HG03175 (cell line): Measurements from ENCODE around the gene ADAR.
A peak's percentile ranks its signal among the peaks of the same experiment; 100 is the strongest.
"Not testable (repeated sequence)": the region's sequence is repeated elsewhere in the genome, so short reads cannot be mapped to it uniquely, and the experiment has no call there.

Experiments used
- ATAC-seq: cut with Tn5 transposase; IDR thresholded peaks from one replicate; pipeline ENCODE4 v1.9.1; 2021; ENCODE audit warnings: mild to moderate bottlenecking, moderate library complexity; ENCODE audit not compliant: unreplicated experiment

The ADAR gene, protein sequence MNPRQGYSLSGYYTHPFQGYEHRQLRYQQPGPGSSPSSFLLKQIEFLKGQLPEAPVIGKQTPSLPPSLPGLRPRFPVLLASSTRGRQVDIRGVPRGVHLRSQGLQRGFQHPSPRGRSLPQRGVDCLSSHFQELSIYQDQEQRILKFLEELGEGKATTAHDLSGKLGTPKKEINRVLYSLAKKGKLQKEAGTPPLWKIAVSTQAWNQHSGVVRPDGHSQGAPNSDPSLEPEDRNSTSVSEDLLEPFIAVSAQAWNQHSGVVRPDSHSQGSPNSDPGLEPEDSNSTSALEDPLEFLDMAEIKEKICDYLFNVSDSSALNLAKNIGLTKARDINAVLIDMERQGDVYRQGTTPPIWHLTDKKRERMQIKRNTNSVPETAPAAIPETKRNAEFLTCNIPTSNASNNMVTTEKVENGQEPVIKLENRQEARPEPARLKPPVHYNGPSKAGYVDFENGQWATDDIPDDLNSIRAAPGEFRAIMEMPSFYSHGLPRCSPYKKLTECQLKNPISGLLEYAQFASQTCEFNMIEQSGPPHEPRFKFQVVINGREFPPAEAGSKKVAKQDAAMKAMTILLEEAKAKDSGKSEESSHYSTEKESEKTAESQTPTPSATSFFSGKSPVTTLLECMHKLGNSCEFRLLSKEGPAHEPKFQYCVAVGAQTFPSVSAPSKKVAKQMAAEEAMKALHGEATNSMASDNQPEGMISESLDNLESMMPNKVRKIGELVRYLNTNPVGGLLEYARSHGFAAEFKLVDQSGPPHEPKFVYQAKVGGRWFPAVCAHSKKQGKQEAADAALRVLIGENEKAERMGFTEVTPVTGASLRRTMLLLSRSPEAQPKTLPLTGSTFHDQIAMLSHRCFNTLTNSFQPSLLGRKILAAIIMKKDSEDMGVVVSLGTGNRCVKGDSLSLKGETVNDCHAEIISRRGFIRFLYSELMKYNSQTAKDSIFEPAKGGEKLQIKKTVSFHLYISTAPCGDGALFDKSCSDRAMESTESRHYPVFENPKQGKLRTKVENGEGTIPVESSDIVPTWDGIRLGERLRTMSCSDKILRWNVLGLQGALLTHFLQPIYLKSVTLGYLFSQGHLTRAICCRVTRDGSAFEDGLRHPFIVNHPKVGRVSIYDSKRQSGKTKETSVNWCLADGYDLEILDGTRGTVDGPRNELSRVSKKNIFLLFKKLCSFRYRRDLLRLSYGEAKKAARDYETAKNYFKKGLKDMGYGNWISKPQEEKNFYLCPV

DNA sequence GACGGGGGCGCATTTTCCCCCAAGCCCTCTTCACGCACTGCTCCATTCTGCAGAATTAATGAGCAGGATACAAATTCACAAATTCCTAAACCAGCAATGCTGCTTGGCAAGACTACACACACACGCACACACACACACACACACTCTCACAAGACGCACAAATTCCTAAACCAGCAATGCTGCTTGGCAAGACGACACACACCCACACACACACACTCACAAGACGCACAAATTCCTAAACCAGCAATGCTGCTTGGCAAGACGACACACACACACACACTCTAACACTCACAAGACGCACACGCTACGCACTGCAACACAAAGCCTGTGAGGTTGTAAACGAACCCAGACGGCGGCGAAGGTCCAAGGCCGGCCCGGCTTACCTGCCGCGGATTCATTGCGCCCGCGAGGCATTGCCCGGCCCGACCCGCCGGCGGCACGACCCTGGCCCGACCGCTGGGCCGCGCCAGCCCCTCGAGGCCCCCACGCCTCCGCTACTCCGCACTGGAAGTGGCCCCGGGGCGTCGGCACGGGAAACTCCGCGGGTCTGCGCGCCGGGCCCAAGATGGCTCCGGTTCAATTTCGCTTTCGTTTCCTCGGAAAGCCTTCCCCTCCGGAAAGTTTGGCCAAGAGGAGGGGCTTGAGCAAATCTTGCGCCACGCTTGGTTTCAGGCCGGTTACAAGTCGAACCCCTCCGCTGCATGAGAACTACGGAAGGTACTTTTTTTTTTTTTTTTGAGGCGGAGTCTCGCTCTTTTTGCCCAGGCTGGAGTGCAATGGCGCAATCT, at the start of gene ADAR:
Gene ADAR (minus strand): TSS at position 578 of the 788 bp plus-strand sequence. CDS start 180 bp downstream, at position 398.
- ATAC-seq: peak; percentile 76

- ATAC-seq: no peak
Measured at GRCh38 chr1:154657556-154657955, 49.6 kb upstream of the ADAR start.

- ATAC-seq: no peak
Measured at GRCh38 chr1:154652893-154653292, 44.9 kb upstream of the ADAR start.

DNA sequence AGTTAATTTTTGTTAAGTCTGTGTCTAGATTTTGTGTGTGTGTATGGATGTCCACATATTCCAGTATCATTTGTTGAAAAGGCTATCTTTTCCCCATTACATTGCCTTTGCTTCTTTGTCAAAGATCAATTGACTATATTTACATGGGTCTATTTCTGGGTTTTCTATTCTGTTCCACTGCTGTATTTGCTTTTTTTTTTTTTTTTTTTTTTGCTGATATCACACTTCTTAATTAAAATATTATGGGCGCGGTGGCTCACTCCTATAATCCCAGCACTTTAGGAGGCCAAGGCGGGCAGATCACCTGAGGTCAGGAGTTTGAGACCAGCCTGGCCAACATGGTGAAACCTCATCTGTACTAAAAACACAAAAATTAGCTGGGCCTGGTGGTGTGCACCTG, 36.7 kb upstream of the ADAR start:
- not testable (repeated sequence) for ATAC-seq

DNA sequence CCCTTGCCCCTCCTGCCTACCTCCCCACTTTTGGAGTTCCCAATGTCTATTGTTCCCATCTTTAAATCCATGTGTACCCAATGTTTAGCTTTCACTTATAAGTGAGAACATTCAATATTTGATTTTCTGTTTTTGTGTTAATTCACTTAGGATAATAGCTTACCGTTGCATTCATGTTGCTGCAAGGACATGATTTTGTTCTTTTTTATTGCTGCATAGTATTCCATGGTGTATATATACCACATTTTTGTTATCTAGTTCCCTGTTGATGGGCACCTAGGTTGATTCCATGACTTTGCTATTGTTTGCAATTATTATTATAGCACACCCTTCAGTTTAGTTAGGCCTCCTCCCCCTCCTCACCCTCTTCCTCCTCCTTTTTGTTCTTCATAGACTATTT, 33.5 kb upstream of the ADAR start:
- ATAC-seq: no peak

GRCh38 chr1:154639876-154640275, 31.9 kb upstream of the ADAR start:
- no peak for ATAC-seq

DNA sequence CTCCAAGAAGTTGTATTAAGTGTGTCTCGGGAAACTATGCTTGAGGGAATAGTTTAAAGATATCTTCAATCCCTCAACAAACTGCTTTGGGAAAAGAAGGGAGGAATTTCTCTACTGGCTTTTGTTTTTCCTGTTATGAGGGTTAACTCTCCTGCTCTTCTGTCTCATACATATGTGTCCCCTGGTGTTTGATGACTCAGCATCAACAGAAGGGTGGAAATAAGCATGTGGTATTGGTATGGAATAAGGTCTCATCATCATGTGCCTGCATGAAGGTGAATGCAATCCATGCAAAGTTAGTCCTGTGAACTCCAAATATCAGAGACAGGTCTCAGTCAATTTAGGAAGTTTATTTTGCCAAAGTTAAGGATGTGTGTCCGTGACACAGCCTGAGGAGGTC, 27.2 kb upstream of the ADAR start:
- ATAC-seq: no peak

GRCh38 chr1:154629675-154630073, 21.7 kb upstream of the ADAR start:
- ATAC-seq: no peak

DNA sequence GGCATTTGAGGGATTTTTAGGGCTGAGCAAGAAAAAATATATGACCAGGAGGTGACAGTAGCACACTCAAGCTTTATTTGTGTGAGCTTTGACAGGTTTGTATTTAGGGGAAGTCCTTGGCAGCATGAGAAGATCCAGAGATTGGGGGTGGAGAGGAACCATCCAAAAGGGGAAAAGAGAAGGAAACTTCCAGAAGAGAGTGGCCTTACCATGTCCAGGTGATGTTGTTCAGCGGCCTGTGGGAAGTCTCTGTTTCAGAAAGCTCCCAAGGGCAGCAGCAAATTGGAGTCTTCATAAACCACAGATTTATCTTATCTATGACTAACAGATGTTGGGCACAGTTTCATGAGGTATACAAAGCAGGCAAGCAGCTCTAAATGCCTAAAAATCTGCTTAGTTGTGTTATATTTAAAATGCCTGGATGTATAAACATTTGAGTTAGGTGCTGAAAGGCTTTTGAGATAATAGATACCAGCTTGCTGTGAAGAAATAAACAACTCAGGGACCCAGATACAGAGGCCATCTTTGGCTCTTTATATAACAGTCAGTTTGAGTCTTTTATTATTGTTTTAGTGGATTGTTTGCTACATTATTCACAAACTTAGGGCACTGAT, 21.2 kb upstream of the ADAR start:
- ATAC-seq: no peak

GRCh38 chr1:154628121-154628405, 20.1 kb upstream of the ADAR start:
- peak; percentile 8 for ATAC-seq

DNA sequence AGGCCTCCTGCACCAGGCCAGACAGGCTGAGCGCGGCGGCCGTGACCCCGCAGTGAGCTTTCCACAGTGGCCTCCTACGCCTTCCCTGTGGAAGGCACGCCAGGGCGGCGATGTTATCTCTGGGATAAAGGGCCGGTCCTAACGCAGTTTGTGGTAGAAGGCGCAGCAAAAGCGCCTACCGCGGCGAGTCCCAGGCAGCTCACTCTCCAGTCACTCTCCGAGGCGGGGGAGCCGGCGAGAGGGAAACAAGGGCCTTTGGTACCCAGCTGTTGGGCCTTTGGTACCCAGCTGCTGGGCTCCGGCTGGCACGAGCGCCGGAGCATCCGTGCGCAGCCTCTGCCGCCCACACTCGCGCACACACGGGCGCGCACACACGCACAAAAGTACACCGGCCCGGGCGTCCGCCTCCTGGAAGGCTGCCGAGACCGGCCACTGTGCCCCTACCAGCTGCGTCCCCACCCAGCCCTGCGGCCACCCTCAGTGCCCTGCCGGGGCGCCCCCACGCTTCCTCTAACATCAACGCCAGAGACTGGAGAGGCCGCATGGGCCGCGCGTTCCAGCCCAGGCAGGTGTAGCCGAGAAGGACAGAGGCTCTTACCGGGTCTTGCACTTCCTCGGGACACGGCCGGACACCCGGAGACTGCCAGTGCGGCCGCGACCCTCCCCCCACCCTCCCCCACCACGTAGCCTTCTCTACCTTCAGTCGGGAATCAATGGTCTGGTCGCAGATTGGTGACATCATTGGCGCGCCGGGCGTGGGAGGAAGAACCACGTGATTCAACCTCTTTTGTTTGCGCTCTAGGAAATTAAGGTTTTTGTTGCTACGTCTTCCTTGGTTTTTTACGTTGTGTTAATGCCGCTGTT, 19.5 kb upstream of the ADAR start:
- ATAC-seq: peak; percentile 61

DNA sequence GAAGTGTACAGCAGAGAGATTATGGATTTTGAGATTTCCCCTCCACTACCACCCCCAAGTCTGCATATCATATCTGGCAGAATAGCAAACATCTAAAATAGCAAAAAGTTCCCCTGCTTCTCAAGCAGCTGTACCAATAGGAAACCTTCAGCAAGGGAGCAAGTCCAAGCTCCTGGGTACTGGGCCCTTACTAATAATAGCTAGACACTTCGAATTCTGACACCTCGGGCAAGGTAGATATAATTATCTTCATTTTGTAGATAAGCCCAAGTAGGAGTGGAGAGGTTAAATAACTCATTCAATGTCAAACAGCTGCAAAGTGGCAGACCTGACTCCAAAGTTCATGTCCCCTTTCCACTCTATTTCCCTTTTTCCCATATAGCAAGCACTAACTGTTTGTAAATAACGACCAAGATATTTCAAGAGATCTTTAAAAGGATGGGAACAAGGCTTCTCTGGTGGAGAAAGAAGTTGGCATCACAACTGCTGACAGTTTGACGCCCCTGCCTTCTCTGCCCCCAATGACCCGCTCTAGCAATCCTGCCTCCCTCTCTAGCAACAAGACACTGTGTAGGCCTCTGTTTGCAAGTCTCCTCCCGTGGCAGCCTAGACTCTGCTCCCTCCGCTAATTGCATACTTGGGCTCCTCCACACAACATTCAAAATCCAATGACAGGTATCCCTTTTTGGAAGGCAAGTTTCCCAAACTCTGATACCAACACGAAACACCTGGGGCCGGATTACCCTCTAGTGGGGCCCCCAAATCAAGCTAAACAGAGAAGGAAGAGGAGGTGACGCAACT, 18.7 kb upstream of the ADAR start:
- ATAC-seq: peak; percentile 19

GRCh38 chr1:154624746-154625643, 17.0 kb upstream of the ADAR start:
- ATAC-seq: no peak

DNA sequence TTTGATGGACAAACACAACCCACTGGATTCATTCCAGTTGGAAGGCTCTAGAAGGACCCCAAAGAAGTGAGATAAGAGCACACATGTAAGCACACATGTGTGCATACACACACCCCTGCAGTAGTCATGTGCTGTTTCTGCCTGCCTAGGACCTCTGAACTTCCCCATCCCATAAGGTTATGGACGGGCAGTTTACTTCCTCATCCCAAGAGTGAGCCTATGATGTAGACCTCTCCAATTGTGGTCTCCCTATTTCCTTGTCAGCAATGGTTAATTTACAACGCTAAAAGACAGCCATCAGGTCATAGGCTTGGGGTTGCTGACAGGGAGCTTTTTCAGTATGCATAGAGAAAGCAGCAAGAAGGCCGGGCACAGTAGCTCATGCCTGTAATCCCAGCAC, 15.4 kb upstream of the ADAR start:
- ATAC-seq: no peak

DNA sequence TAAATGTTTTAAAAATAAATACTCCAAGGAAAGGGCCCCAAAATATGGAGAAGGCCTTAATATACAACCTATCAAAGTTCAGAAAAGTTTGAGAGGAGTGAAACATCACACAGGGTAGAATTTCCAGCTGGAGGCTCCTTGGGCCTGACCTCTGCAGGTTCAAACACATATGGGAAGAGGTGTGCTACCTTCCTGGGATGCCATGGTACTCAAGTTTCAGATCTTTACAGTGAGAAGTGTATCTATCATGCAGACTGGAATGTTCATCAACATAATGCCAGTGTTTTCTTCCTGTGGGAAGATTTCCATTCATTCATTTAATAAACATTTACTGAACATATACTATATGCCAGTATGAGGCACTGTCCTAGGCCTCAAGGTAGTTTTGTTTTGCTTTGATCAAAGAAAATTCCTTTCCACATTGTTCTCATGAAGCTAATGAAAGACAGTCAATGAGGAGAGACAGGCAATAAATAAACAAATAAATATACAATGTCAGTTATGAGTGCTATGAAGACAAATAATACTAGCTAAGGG, 14.6 kb upstream of the ADAR start:
- ATAC-seq: no peak

GRCh38 chr1:154621875-154622274, 13.9 kb upstream of the ADAR start:
- ATAC-seq: no peak

- no peak for ATAC-seq
Measured at GRCh38 chr1:154620751-154621150, 12.8 kb upstream of the ADAR start.
